HepG2 (cell line): ENCODE data around the gene LYZL6. TPM values are rescaled to one million over a fixed set of nuclear protein-coding genes. Genes with fewer than 3 reads are reported as not detected.

Experiments
- ATRX ChIP-seq: sonication (generic); formaldehyde crosslinking; IDR thresholded peaks from 2 replicates; pipeline ENCODE4 v1.4.0; 2020; ENCODE audit warnings: missing genetic modification reagents, borderline replicate concordance
- CENPBD1 ChIP-seq: sonication (generic); formaldehyde crosslinking; IDR thresholded peaks from 2 replicates; pipeline ENCODE4 v1.8.0; 2022; ENCODE audit warnings: missing genetic modification reagents, low read depth, mild to moderate bottlenecking, borderline replicate concordance
- DR1 ChIP-seq: sonication (generic); formaldehyde crosslinking; IDR thresholded peaks from 2 replicates; pipeline ENCODE4 v1.8.0; 2021; ENCODE audit warnings: mild to moderate bottlenecking, missing genetic modification reagents, inconsistent platforms
- GABPA ChIP-seq, 2 experiments: IDR thresholded peaks; 2 replicates each; pipeline ENCODE4 v1.6.1; 2011 to 2016; ENCODE audit warnings: low read depth in 2 of 2, low read length in 1 of 2, missing biosample characterization in 1 of 2, missing genetic modification characterization in 1 of 2
- HDAC2 ChIP-seq: sonication (generic); formaldehyde crosslinking; IDR thresholded peaks from 2 replicates; pipeline ENCODE4 v1.4.0; 2020; ENCODE audit warnings: missing genetic modification reagents
- HNF4G ChIP-seq, 2 experiments: sonication (generic) in 1 of 2; formaldehyde crosslinking in 1 of 2; IDR thresholded peaks; 2 replicates each; pipeline versions ENCODE4 v1.4.0 to v1.6.1; 2011 to 2020; ENCODE audit warnings: borderline replicate concordance in 2 of 2, low read depth in 2 of 2, mild to moderate bottlenecking in 2 of 2, low read length in 1 of 2, missing genetic modification reagents in 1 of 2, moderate library complexity in 1 of 2
- KAT8 ChIP-seq: IDR thresholded peaks from 2 replicates; pipeline ENCODE4 v1.6.1; 2016; ENCODE audit warnings: missing genetic modification reagents, missing compliant biosample characterization
- KLF15 ChIP-seq: sonication (generic); formaldehyde crosslinking; IDR thresholded peaks from 2 replicates; pipeline ENCODE4 v1.8.1; 2023; ENCODE audit warnings: borderline replicate concordance, mild to moderate bottlenecking, inconsistent platforms, missing genetic modification reagents, mixed read lengths
- KLF9 ChIP-seq: IDR thresholded peaks from 2 replicates; pipeline ENCODE4 v1.6.1; 2016; ENCODE audit warnings: low read depth
- MBNL3 ChIP-seq: fragments of 250-450 bp; sonication (Bioruptor Pico); conservative IDR thresholded peaks from 2 replicates; pipeline ENCODE4 v1.8.0; 2022; ENCODE audit warnings: mild to moderate bottlenecking, inconsistent platforms
- MTF1 ChIP-seq: sonication (generic); formaldehyde crosslinking; IDR thresholded peaks from 2 replicates; pipeline ENCODE4 v1.5.0; 2020; ENCODE audit warnings: missing genetic modification reagents
- NR2F1 ChIP-seq, 2 experiments: fragments of 450-650 bp in 1 of 2; formaldehyde crosslinking in 1 of 2; IDR thresholded peaks; 2 replicates each; pipeline versions ENCODE4 v1.5.0 to v1.6.1; 2016 to 2020; ENCODE audit warnings: mild to moderate bottlenecking in 1 of 2, missing compliant biosample characterization in 1 of 2, missing genetic modification reagents in 1 of 2, moderate library complexity in 1 of 2
- TFAP4 ChIP-seq: sonication (generic); IDR thresholded peaks from 2 replicates; pipeline ENCODE4 v1.6.1; 2016; ENCODE audit warnings: low read depth, borderline replicate concordance
- THRA ChIP-seq: sonication (generic); formaldehyde crosslinking; IDR thresholded peaks from 2 replicates; pipeline ENCODE4 v1.4.0; 2020; ENCODE audit warnings: missing genetic modification reagents, borderline replicate concordance
- WIZ ChIP-seq: sonication (generic); formaldehyde crosslinking; IDR thresholded peaks from 2 replicates; pipeline ENCODE4 v1.5.1; 2020; ENCODE audit warnings: mild to moderate bottlenecking, missing genetic modification reagents
- ZBTB14 ChIP-seq: sonication (generic); formaldehyde crosslinking; IDR thresholded peaks from 2 replicates; pipeline ENCODE4 v1.4.0; 2020; ENCODE audit warnings: missing genetic modification reagents
- ZBTB3 ChIP-seq: sonication (generic); formaldehyde crosslinking; IDR thresholded peaks from 2 replicates; pipeline ENCODE4 v1.4.0; 2020; ENCODE audit warnings: low read depth, mild to moderate bottlenecking, moderate library complexity, missing genetic modification reagents, borderline replicate concordance
- ZFAT ChIP-seq: sonication (generic); formaldehyde crosslinking; conservative IDR thresholded peaks from 2 replicates; pipeline ENCODE4 v1.8.1; 2023; ENCODE audit warnings: missing genetic modification reagents, inconsistent platforms
- ZFP36L1 ChIP-seq: sonication (generic); formaldehyde crosslinking; IDR thresholded peaks from 2 replicates; pipeline ENCODE4 v1.8.0; 2022; ENCODE audit warnings: mild to moderate bottlenecking, missing genetic modification reagents, moderate library complexity
- ZNF235 ChIP-seq: sonication (generic); formaldehyde crosslinking; IDR thresholded peaks from 2 replicates; pipeline ENCODE4 v1.8.1; 2023; ENCODE audit warnings: mild to moderate bottlenecking, missing genetic modification reagents, borderline replicate concordance
- ZNF264 ChIP-seq: sonication (generic); formaldehyde crosslinking; IDR thresholded peaks from 2 replicates; pipeline ENCODE4 v1.4.0; 2020; ENCODE audit warnings: missing genetic modification reagents
- ZNF354B ChIP-seq: sonication (generic); formaldehyde crosslinking; IDR thresholded peaks from 2 replicates; pipeline ENCODE4 v1.8.0; 2022; ENCODE audit warnings: mild to moderate bottlenecking, missing genetic modification reagents
- ZNF432 ChIP-seq: sonication (generic); formaldehyde crosslinking; IDR thresholded peaks from 2 replicates; pipeline ENCODE4 v1.5.0; 2020; ENCODE audit warnings: missing genetic modification reagents, mild to moderate bottlenecking, borderline replicate concordance
- ZNF552 ChIP-seq: sonication (generic); formaldehyde crosslinking; IDR thresholded peaks from 2 replicates; pipeline ENCODE4 v1.9.0; 2022; ENCODE audit warnings: missing genetic modification reagents, mild to moderate bottlenecking, borderline replicate concordance
- ZNF740 ChIP-seq: sonication (generic); formaldehyde crosslinking; IDR thresholded peaks from 2 replicates; pipeline ENCODE4 v1.4.0; 2020; ENCODE audit warnings: missing genetic modification reagents
- ZNF761 ChIP-seq: sonication (generic); formaldehyde crosslinking; conservative IDR thresholded peaks from 2 replicates; pipeline ENCODE4 v1.4.0; 2020; ENCODE audit warnings: mild to moderate bottlenecking, missing genetic modification reagents
- ZZZ3 ChIP-seq: sonication (generic); formaldehyde crosslinking; IDR thresholded peaks from 2 replicates; pipeline ENCODE4 v1.4.0; 2020; ENCODE audit warnings: missing genetic modification reagents, mild to moderate bottlenecking, borderline replicate concordance
- polyA plus RNA-seq, 8 experiments: library from polyadenylated mRNA; depleted of rRNA in 3 of 8; stranded (reverse) in 7 of 8; unstranded in 1 of 8; fragments of >200 nt; fragmentation: Illumina TruSeq in 4 of 8; extraction: Trizol in 4 of 8; gene quantifications; 2 replicates each; pipeline versions ENCODE4 v1.2.1 to v1.2.3, GENCODE V29; 2011 to 2016; ENCODE audit warnings: low read depth in 4 of 8, missing spikeins in 1 of 8, mixed read lengths in 1 of 8; ENCODE audit not compliant: insufficient read depth in 1 of 8
- total RNA-seq, 5 experiments: library from RNA; depleted of rRNA; stranded (reverse); fragments of >200 nt; fragmentation: Illumina TruSeq; extraction: Trizol; gene quantifications; 2 replicates each; pipeline ENCODE4 v1.2.3, GENCODE V29; 2016; ENCODE audit warnings: low read depth in 1 of 5

LYZL6 gene
- total and polyA plus RNA-seq, 2 of the 13 experiments (the other 11 are each of a cell fraction or from before 2014, with no cell fraction given), result not detected

GRCh38 chr17:35972945-35973332, 29.4 kb upstream of the LYZL6 start (continued):
- TF ChIP-seq ATRX (CRISPR knock-in tag) (no peak), ZNF552 (CRISPR knock-in tag) (no peak), NR2F1 (CRISPR knock-in tag; IDR thresholded peaks at IDR 0.05) (peak in 1 of 2 experiments; percentile 70; a peak in 2 of 4 replicates), ZBTB14 (CRISPR knock-in tag) (no peak), ZNF235 (no peak), ZNF761 (CRISPR knock-in tag) (no peak), CENPBD1 (CRISPR knock-in tag) (no peak), ZNF264 (CRISPR knock-in tag) (0 out of 2 replicates have a peak, but pooled peaks have one; percentile 40), THRA (no peak), HNF4G (IDR thresholded peaks at IDR 0.05; ENCODE audit: borderline replicate concordance, low read depth, low read length) (peak; percentile 56), HNF4G (CRISPR knock-in tag; IDR thresholded peaks at IDR 0.05; ENCODE audit: borderline replicate concordance, low read depth) (no peak), ZBTB3 (CRISPR knock-in tag) (no peak), MTF1 (no peak), HDAC2 (no peak), ZNF740 (CRISPR knock-in tag) (no peak), ZFP36L1 (peak; percentile 22; the same call in 1 of the 2 replicates), KAT8 (CRISPR knock-in tag) (no peak; the same call in 1 of the 2 replicates), DR1 (CRISPR knock-in tag) (no peak), WIZ (no peak), ZNF432 (CRISPR knock-in tag) (no peak), GABPA (IDR thresholded peaks at IDR 0.05; ENCODE audit: low read depth, low read length) (no peak), GABPA (CRISPR knock-in tag; IDR thresholded peaks at IDR 0.05; ENCODE audit: low read depth) (no peak), MBNL3 (CRISPR knock-in tag) (no peak), ZZZ3 (no peak), KLF15 (CRISPR knock-in tag) (no peak), ZFAT (CRISPR knock-in tag) (no peak), TFAP4 (peak; percentile 80), ZNF354B (no peak), KLF9 (CRISPR knock-in tag) (0 out of 2 replicates have a peak, but pooled peaks have one; percentile 16)
